A549 (cell line): ENCODE data around the gene CDC14A.

Source experiments
- CBX8 ChIP-seq: fragments of 200-600 bp; sonication (generic); IDR thresholded peaks from 2 replicates; pipeline ENCODE4 v1.6.1; 2016
- CHD2 ChIP-seq: fragments of 150-350 bp; IDR thresholded peaks from 2 replicates; pipeline ENCODE4 v1.6.1; 2014; ENCODE audit warnings: low read length; ENCODE audit not compliant: partially characterized antibody
- EP300 ChIP-seq, 2 experiments: fragments of >200 bp; sonication (Bioruptor Twin); formaldehyde crosslinking; IDR thresholded peaks; 2 replicates in 1 of 2; 3 replicates in 1 of 2; pipeline ENCODE4 v1.6.1; 2016 to 2017
- JUNB ChIP-seq: fragments of >200 bp; sonication (Bioruptor Twin); formaldehyde crosslinking; IDR thresholded peaks from 2 replicates; pipeline ENCODE4 v1.6.1; 2016
- MAX ChIP-seq: IDR thresholded peaks from 2 replicates; pipeline ENCODE4 v1.6.1; 2012
- MYC ChIP-seq: IDR thresholded peaks from 2 replicates; pipeline ENCODE4 v1.6.1; 2012; ENCODE audit warnings: mild to moderate bottlenecking, inconsistent platforms, low read length, improper control_type of control experiment, borderline replicate concordance
- POLR2A ChIP-seq: IDR thresholded peaks from 2 replicates; pipeline ENCODE4 v1.6.1; 2012; ENCODE audit warnings: mild to moderate bottlenecking, low read length
- ZNF302 ChIP-seq: fragments of 250-450 bp; sonication (Bioruptor Pico); IDR thresholded peaks from 2 replicates; pipeline ENCODE4 v1.9.0; 2021; ENCODE audit warnings: inconsistent platforms, mild to moderate bottlenecking, moderate library complexity
- ZSCAN20 ChIP-seq: fragments of 250-450 bp; sonication (Bioruptor Pico); IDR thresholded peaks from 2 replicates; pipeline ENCODE4 v1.8.0; 2022; ENCODE audit warnings: mild to moderate bottlenecking, moderate library complexity
- TF ChIP-seq, protein P1 (sequence below): fragments of >200 bp; sonication (Bioruptor Twin); formaldehyde crosslinking; IDR thresholded peaks from 3 replicates; pipeline ENCODE4 v1.5.1; 2016

DNA sequence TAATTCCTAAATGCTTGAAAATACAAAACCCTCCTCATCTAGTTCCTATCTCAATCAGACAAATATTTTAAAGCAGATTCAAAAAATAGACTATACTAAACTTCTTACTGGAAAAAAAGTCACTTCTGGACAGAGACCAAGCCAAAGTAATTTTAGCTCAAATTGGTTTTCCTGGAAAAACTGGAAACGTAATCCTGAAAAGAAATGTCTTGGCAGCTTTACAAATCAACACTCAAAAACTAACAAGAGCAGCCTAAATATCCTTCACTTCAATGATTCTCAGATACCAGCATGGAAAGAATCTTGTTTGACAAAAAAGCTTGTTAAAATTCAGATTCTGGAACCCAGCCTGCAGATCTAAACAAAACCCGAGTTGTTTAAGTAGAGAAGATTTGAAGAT, 176.6 kb downstream of the CDC14A start:
- TF ChIP-seq MAX (no peak), POLR2A (no peak), MYC (no peak), CHD2 (no peak), ZSCAN20 (CRISPR knock-in tag) (no peak), EP300 (IDR thresholded peaks at IDR 0.05) (no peak), JUNB (no peak), CBX8 (no peak), ZNF302 (CRISPR knock-in tag) (no peak)
- TF ChIP-seq, protein P1, sequence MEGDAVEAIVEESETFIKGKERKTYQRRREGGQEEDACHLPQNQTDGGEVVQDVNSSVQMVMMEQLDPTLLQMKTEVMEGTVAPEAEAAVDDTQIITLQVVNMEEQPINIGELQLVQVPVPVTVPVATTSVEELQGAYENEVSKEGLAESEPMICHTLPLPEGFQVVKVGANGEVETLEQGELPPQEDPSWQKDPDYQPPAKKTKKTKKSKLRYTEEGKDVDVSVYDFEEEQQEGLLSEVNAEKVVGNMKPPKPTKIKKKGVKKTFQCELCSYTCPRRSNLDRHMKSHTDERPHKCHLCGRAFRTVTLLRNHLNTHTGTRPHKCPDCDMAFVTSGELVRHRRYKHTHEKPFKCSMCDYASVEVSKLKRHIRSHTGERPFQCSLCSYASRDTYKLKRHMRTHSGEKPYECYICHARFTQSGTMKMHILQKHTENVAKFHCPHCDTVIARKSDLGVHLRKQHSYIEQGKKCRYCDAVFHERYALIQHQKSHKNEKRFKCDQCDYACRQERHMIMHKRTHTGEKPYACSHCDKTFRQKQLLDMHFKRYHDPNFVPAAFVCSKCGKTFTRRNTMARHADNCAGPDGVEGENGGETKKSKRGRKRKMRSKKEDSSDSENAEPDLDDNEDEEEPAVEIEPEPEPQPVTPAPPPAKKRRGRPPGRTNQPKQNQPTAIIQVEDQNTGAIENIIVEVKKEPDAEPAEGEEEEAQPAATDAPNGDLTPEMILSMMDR, result no peak
